ENCODE data around the gene HADHA. TPM values are rescaled to one million over a fixed set of nuclear protein-coding genes. Genes with fewer than 3 reads are reported as not detected.

HADHA gene
- total RNA-seq, 1 donor from 2014 or later = 89.1 TPM

Other genes with a start within 250 kb of the HADHA start
- gene RAB10, start 210.5 kb downstream of the HADHA start, total RNA-seq = 162 TPM
- 7.0 TPM for gene GAREM2, start 71.5 kb downstream of the HADHA start, total RNA-seq
- 41.8 TPM for gene HADHB, start 307 bp upstream of the HADHA start, total RNA-seq
- 70.2 TPM for gene SELENOI, start 101.5 kb upstream of the HADHA start, total RNA-seq
- 0.16 TPM for gene ADGRF3, start 102.2 kb upstream of the HADHA start, total RNA-seq
- gene DRC1, start 157.3 kb upstream of the HADHA start, total RNA-seq = 5.6 TPM
- gene OTOF, start 233.5 kb upstream of the HADHA start, total RNA-seq = 0.47 TPM

All from occipital lobe (tissue), 1 donor.